MCF 10A (cell line): Measurements from ENCODE around the gene COL5A2. TPM values are rescaled to one million over a fixed set of nuclear protein-coding genes. Genes with fewer than 3 reads are reported as not detected.

ENCODE experiments used
- BruUV-seq: library from RNA; stranded (reverse); fragments of 400-500 nt; replicated peaks from 2 replicates; lab custom pipeline; 2021; lab: Mats Ljungman, UMichigan
- CTCF ChIA-PET: fragments of 300-600 bp; sonication (Branson Sonifier 250); formaldehyde crosslinking; extraction: SDS; loops from one replicate; lab custom pipeline; 2021; ENCODE audit warnings: antibody characterized with exemption, inconsistent platforms; lab: Yijun Ruan, JAX
- POLR2A ChIA-PET: fragments of 300-600, 350-650 bp; sonication (Branson Sonifier 250); formaldehyde crosslinking; extraction: SDS; loops from one replicate; lab custom pipeline; 2020; ENCODE audit warnings: antibody characterized with exemption, inconsistent platforms; lab: Yijun Ruan, JAX
- DNase-seq: peaks from one replicate; pipeline ENCODE4 v3.0.0-alpha.2; 2018; ENCODE audit not compliant: unreplicated experiment
- H3K27ac Mint-ChIP-seq: one replicate; pipeline ENCODE4 v1.8.0; 2022; ENCODE audit warnings: mild to moderate bottlenecking, low read depth, mixed read lengths; ENCODE audit not compliant: unreplicated experiment
- H3K27me3 Mint-ChIP-seq: one replicate; pipeline ENCODE4 v1.8.0; 2022; ENCODE audit warnings: mixed read lengths; ENCODE audit not compliant: insufficient read depth, unreplicated experiment
- H3K36me3 Mint-ChIP-seq: one replicate; pipeline ENCODE4 v1.8.0; 2022; ENCODE audit warnings: mild to moderate bottlenecking, moderate library complexity, mixed read lengths; ENCODE audit not compliant: insufficient read depth, unreplicated experiment
- H3K4me1 Mint-ChIP-seq: one replicate; pipeline ENCODE4 v1.8.0; 2022; ENCODE audit warnings: mixed read lengths; ENCODE audit not compliant: insufficient read depth, unreplicated experiment
- H3K4me3 Mint-ChIP-seq: one replicate; pipeline ENCODE4 v1.8.0; 2022; ENCODE audit warnings: mild to moderate bottlenecking, moderate library complexity, mixed read lengths; ENCODE audit not compliant: unreplicated experiment
- H3K9me3 Mint-ChIP-seq: one replicate; pipeline ENCODE4 v1.8.0; 2022; ENCODE audit warnings: mixed read lengths; ENCODE audit not compliant: unreplicated experiment
- CTCF ChIP-seq: fragments of 200-600 bp; IDR thresholded peaks from one replicate; pipeline ENCODE4 v1.8.0; 2022; ENCODE audit warnings: antibody characterized with exemption, mild to moderate bottlenecking; ENCODE audit not compliant: unreplicated experiment
- intact Hi-C: fragments of 100-400 bp; cut with micrococcal nuclease; formaldehyde crosslinking; loops from 2 replicates; pipeline ENCODE4 v1.14.1; 2022
- total RNA-seq: library from RNA; stranded (reverse); gene quantifications from 2 replicates; pipeline ENCODE4 v1.2.3, GENCODE V29; 2022

Gene COL5A2
- total RNA-seq, 1 experiment from 2014 or later: 7.4 TPM

- H3K27me3 Mint-ChIP-seq: no peaks in the 10 kb centered on the region
- ChIA-PET POLR2A (interaction anchor here (0.6 kb wide), 1 partner anchor 162 kb away, joined by 4 read pairs; no protein-coding TSS in a partner anchor), CTCF (interaction anchor here (0.5 to 0.6 kb wide), 2 partner anchors 7 to 164 kb away, joined by 3 to 6 read pairs; no protein-coding TSS in a partner anchor)
- no peak overlapping the region for H3K27ac Mint-ChIP-seq
- intact Hi-C loops: no loop called here
- H3K9me3 Mint-ChIP-seq: no peaks in the 10 kb centered on the region
- no peak overlapping the region for H3K4me3 Mint-ChIP-seq
- DNase-seq: no peak
- no TSS peak for BruUV-seq
- H3K36me3 Mint-ChIP-seq: no peaks in the 10 kb centered on the region
- TF ChIP-seq CTCF: no peak
- H3K4me1 Mint-ChIP-seq: no peaks in the 10 kb centered on the region
Observed at GRCh38 chr2:189111063-189111715, 68.4 kb downstream of the COL5A2 start.

- H3K9me3 Mint-ChIP-seq: no peaks in the 10 kb centered on the region
- no peaks in the 10 kb centered on the region for H3K36me3 Mint-ChIP-seq
- intact Hi-C loops: no loop called here
- BruUV-seq: no TSS peak
- H3K4me1 Mint-ChIP-seq: no peaks in the 10 kb centered on the region
- no peak overlapping the region for H3K4me3 Mint-ChIP-seq
- POLR2A ChIA-PET: no interaction called here
- no peaks in the 10 kb centered on the region for H3K27me3 Mint-ChIP-seq
- no peak for TF ChIP-seq CTCF
- DNase-seq: no peak
- H3K27ac Mint-ChIP-seq: no peak overlapping the region
- CTCF ChIA-PET: interaction anchor here (1.2 kb wide), 1 partner anchor 16 kb away, joined by 3 read pairs; no protein-coding TSS in a partner anchor
Observed at GRCh38 chr2:189109921-189110397, 69.6 kb downstream of the COL5A2 start.

DNA sequence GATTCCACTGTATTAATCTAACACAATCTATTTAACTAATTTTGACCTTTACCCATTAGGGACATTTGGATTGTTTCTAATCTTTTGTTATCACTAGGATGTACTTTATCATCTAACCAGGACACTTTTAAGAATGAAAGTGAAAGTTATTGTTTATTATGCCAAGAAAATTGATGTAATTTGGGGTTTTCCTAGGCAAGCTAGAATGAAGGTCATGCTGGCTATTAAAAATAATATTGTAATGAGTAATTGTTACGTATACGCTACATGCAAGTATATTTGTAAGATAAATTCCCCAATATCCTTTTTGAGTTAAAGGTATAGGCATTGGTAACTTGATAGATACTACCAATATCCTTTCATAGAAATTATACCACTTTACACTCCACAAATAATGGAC lies 74.6 kb downstream of the COL5A2 start:
- H3K27ac Mint-ChIP-seq: no peak overlapping the region
- H3K36me3 Mint-ChIP-seq: no peaks in the 10 kb centered on the region
- BruUV-seq: no TSS peak
- CTCF ChIA-PET: interaction anchor here (1.6 to 2.9 kb wide), 2 partner anchors 10 to 11 kb away, joined by 4 to 18 read pairs; no protein-coding TSS in a partner anchor
- no peaks in the 10 kb centered on the region for H3K27me3 Mint-ChIP-seq
- H3K9me3 Mint-ChIP-seq: no peaks in the 10 kb centered on the region
- H3K4me1 Mint-ChIP-seq: no peaks in the 10 kb centered on the region
- no peak for TF ChIP-seq CTCF
- DNase-seq: peak; percentile 5
- POLR2A ChIA-PET: interaction anchor here (0.6 kb wide), 1 partner anchor 102 kb away, joined by 3 read pairs; no protein-coding TSS in a partner anchor
- intact Hi-C loops: no loop called here
- H3K4me3 Mint-ChIP-seq: no peak overlapping the region

- Mint-ChIP-seq H3K9me3 (no peaks in the 10 kb centered on the region), H3K36me3 (no peaks in the 10 kb centered on the region), H3K27me3 (no peaks in the 10 kb centered on the region), H3K4me3 (no peak overlapping the region), H3K27ac (no peak overlapping the region), H3K4me1 (no peaks in the 10 kb centered on the region)
- no peak for DNase-seq
- intact Hi-C loops: no loop called here
- no TSS peak for BruUV-seq
- ChIA-PET CTCF (no interaction called here), POLR2A (no interaction called here)
- no peak for TF ChIP-seq CTCF
Observed at GRCh38 chr2:189102735-189103134, 76.8 kb downstream of the COL5A2 start.
